ENCODE data around the gene ATF7.

ATF7 gene

DNA sequence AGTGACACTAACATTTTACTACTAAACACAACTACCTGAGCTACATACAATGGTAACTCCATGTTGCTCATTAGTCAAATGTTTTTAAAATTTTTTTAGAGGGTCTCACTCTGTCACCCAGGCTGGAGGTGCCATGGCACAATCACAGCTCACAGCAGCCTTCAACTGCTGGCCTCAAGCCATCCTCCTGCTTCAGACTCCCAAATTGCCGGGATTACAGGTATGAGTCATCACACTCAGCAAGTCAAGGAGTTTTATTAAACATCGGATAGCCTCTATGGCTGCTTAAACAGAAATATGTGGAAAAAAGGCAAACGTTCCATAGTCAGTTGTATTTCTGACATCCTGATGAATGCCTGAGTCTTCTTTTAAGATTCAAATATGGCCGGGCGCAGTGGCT lies 107.8 kb downstream of the ATF7 start:
- DNase-seq, result no peak

DNA sequence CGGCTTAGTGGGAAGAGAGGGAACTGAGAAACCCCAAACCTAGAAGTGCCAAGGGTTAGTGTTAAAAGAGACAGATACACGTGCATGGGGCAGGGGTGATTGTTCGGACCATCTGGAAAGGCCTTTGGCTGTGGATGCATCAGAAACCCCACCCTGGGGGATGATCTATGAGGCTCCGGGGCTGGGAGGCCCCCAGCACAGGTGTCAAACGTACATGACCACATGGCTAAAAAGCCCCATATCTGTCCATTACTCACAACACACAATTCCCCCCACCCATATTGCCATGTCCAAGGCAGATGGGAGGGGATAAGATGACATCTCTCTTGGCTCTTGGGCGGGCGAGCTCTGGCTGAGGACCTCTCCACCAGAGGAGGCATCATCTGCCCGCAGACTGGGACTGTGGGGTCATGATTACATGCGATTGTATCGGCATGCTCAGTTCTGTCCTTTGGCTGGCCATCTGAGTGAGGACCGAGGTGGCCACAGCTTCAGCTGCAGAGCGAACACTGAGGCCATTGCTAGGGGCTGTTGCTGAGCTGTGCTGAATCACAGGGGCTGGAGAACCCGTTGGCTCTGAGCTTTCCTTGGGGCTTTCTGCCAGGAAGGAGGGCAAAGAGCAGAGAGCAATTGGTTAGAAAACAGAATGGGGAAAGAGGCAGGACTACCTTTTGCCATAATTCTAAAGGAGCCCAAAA lies 109.3 kb downstream of the ATF7 start:
- DNase-seq, result no peak

DNA sequence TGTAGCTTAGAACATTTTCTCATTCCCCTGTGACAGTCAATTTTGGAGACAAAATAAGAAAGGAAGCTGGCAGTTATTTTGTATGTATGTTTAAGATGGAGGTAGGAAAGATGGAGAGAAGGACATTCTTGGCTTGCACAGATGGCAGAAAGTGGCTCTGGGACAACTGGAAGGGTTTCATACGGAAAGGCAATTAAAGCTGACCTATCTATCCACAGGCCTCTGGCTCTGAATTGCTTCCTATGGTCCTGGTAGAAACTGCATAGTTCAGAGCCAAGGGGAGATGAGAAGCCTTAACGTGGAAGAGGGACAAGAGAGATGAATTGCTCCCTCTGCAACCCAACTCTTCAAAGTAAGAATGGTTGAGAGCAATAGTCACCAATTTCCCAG lies 110.9 kb downstream of the ATF7 start:
- DNase-seq, result no peak

DNA sequence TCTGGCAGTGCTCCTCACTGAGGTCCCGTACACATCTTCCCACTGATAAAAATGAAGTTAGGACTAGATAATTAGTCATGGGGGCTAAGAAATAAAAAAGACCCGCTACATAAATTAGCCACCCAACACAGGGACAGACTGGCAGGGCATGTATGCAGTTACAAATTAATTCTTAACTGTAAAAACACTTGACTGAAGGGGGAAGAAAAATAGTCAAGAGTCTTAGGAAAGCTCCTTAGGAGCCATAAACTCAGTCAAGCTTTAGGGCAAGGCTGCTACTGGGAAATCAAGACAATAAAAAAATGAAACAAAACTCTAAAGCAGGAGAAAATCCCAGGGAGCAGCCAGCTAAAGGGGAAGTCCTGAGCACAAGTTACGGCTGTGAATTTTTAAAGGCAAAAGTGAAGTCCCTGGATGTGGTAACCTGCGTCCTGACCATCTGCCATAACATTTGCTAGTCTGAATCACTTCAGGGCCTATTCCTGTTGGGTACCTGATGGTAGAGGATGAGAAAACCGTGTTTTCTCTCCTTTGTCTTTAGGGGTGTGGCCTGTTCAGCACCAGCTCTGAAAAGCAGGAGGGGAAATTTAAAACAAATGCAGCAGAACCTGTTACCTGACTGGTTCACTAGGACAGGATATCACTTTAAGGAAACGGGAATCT lies 111.4 kb downstream of the ATF7 start:
- DNase-seq, result peak in 1 of 3 donors; percentile 8

DNA sequence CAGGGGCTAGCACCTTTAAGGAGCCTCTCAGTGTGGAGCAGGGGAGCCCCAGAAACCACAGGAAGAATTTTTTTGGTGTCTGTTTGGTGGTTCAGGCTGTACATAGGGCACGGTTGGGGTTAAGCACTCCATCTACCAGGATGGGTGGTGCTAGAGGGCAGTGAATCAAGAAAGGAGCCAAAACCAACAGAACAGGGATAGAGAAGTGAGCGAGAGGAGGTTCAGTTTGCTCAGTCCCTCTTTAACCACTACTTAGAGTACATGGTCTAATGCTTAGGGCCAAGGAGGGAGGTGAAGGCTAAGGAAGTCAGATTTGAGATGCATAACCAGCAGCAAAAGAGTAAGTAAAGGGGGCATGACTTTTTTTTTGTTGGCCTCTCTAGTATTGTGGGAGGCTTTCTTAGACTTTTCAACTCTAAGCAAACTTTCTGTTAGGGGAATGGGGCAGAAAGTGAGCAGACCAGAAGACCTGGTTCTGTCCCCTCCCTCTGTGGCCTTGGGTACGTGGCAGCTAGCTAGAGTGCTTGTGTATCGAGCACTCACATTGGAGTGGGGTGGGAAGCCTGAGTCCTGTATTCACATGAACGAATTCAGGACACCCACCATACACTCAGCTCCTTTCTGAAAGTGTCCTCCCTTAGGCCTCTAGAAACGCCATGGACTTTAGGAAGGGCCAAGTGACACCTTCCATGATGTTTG lies 112.3 kb downstream of the ATF7 start:
- no peak for DNase-seq

DNA sequence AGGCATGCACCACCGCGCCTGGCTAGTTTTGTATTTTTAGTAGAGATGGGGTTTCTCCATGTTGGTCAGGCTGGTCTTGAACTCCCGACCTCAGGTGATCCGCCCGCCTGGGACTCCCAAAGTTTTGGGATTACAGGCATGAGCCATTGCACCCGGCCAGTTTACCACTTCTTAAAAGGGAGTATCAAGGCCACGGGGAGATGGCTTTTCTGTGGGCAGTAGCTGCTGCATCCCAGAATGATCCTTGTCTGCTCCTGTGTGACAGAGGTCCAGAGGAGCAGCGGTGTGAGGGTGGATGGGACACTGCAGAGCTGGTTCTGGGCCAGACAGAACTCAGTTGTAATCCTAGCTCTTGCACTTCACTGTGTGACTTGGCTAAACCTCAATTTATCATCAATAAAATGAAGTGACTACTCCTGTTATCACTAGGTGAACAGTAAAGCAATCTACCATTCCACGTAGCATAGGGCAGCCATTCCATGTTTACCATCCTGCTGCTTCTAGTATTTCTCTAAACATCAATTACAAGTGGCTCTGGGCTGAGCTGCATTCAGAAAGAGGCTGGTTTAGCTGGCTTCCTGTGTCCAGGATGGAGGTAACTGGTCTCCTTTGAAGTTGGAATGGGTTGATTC lies 115.9 kb downstream of the ATF7 start:
- DNase-seq, result no peak

DNA sequence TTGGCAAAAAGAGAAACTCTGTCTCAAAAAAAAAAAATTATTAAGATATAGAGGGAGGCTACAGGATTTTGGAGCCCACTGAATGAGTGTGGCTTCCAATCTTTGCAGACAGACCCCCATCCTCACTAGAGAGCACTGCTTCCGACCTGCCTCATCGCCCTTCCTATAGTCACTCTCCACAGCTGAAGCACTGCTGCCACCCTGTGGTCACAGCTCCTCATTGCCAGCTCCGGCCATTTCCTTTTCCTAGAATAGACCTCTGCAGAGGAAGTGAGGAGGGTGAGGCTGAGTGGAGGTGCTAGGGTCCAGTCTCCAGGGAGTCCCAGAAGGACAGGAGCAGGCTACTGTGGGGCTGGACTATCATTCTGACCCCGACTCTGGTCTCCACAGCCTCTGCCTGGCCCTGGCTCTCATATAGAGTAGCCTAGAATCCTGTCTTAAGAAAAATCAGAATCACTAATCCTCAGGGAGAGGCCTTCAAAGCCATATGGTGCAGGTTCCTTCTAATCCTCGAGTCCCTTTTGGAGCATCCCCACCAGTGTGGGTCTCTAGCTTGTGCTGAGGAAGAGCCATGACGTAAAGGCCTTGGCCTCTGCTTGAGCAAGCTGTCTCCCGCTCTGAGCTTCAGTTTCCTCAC lies 117.5 kb downstream of the ATF7 start:
- peak; percentile 88 to 89 (median 88) for DNase-seq

DNA sequence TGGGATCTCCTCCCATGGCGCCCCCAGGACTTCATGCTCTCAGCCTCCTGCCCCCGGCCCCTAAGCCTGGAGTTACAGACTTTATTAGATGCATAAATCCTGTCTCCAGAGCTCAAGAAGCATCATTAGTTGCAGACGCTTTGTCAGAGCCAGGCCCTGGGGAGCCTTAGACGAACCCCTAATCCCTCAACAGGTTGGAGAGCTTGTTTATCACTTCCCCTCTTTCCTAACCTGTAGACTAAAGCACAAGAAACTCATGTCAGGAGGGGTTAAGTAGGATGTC lies 118.6 kb downstream of the ATF7 start:
- no peak for DNase-seq

DNA sequence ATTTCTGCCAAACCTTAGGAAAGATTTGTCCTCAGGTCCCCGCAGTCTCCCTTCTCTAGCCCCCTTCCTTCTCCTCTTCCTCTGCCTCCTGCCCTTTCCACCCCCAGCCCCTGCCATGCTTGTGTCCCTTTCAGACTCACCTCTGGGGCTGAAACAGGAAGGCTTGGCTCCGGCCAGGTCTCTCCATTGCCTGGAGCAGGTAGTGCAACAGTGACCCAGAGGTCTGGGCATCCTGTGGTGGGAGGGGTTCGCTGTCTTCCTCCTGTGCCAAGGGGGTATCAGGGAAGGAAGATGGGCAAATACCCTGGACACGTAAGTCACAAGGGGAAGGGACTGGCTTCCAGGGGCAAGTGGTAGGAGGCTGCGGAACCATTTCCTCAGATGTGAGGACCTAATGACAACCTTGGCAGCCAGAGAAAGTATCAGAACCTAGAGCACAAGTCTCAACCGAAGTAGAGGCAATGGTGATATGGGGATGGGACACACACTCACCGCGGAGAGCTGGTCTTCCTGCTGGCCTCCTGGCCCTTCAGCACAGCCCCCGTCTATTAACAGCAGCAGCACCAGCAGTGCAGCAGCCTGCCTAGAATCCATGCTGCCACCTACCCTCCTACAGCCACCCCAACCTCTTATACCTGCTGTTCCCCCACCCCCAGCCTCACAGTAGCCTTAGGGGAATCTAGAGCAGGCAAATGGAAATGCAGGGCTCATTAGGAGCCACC lies 119.1 kb downstream of the ATF7 start, which contains the start of gene NPFF:
Gene NPFF, minus strand, starts transcription at position 604 of the 722 bp plus-strand sequence. Its CDS starts 10 bp downstream, at position 594.
- DNase-seq, result no peak

DNA sequence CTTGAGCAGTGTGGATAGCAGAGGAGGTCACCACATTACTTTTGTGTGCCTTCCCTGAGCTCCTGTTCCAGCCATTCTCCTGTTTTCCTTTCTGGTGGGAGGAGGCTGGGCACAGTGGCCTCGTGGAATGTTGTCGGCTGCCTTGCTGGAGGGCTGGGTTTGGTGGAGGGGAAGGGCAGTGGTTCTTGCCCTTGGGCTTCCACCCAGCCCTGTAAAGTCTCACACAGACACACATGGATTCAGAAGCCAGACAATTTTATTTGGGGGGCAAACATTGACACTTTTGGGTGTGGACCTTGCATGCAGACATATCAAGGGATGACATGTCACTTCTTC lies 119.8 kb downstream of the ATF7 start:
- no peak for DNase-seq

DNA sequence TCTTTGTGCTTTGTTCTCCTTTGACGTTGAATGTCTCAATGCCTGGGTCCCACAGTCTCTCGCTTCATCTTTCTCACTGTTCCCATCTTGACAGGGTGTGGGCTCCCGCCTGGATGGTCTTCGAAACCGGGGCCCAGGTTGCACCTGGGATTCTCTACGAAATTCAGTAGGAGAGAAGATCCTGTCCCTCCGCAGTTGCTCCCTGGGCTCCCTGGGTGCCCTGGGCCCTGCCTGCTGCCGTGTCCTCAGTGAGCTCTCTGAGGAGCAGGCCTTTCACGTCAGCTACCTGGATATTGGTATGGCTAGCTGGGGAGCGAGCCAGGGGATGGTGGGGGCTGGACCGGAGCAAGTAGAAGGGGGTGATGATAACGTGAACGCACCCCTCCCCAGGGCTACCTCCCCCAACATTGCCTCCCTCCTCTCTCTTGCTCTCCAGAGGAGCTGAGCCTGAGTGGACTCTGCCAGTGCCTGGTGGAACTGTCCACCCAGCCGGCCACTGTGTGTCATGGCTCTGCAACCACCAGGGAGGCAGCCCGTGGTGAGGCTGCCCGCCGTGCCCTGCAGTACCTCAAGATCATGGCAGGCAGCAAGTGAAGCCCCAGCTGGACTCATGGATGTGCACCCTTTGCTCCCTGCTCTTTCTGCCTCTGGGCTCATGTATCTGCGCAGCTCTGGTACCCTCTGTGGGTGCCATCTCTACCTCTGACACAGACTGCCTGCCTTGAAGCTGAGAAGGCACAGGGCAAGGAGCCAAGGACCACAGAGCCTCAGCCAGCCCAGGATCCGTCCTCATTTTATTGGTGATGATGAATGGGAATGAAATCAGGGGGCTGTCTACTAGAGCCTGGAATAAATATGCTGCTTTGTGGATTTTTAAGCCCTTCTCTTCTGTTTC lies 120.4 kb downstream of the ATF7 start:
- no peak for DNase-seq

DNA sequence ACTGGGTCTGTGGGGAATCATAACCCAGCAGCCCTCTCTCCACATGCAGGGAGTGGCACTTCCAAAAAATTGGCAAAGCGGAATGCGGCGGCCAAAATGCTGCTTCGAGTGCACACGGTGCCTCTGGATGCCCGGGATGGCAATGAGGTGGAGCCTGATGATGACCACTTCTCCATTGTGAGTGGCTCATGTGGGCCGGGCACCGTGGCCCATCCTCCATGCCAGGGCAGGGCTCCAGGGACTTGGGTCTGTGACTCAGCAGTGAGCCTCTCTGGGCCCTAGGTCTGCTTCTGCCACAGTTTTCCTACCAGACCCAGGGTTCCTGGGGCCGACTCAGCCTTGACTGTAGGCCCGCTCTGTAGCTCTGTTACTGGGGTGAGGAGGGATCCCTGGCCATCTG lies 121.1 kb downstream of the ATF7 start:
- DNase-seq, result peak; percentile 44 to 66 (median 54)

DNA sequence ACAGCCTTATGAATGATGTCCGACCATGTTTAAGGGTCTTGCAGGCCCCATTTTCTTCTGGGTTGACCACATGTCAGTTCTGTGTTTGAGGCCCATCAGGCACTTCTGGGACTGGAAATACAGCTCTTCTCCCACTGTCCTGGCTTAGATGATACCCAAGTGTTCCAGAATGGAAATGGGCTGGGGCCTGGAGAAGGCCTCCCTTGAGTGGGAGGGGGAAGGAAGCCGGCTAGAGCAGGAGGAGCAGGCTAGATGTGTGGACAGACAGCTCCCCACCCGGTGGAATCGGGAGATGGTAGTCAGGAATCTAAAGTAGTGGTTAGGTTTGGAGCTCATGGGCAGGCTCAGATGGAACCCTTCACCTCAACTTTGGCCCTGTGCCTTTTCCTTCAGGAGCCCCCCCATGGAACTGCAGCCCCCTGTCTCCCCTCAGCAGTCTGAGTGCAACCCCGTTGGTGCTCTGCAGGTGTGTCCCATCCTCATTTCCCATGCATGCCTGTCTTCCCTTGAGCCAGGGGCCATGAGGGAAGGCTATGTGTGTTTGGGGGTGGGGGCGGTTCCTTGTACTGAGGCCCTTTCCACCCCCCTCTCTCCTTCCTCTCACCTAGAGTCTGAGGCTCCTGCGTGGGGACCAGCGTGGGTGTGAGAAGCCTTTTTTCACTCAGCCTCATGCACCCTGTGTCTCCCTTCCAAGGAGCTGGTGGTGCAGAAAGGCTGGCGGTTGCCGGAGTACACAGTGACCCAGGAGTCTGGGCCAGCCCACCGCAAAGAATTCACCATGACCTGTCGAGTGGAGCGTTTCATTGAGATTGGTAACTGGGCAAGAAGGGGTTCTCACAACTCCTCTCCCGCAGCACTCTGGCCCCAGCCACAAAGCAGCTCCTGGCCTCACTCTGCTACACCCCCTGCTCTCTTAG lies 121.9 kb downstream of the ATF7 start:
- DNase-seq, result no peak

DNA sequence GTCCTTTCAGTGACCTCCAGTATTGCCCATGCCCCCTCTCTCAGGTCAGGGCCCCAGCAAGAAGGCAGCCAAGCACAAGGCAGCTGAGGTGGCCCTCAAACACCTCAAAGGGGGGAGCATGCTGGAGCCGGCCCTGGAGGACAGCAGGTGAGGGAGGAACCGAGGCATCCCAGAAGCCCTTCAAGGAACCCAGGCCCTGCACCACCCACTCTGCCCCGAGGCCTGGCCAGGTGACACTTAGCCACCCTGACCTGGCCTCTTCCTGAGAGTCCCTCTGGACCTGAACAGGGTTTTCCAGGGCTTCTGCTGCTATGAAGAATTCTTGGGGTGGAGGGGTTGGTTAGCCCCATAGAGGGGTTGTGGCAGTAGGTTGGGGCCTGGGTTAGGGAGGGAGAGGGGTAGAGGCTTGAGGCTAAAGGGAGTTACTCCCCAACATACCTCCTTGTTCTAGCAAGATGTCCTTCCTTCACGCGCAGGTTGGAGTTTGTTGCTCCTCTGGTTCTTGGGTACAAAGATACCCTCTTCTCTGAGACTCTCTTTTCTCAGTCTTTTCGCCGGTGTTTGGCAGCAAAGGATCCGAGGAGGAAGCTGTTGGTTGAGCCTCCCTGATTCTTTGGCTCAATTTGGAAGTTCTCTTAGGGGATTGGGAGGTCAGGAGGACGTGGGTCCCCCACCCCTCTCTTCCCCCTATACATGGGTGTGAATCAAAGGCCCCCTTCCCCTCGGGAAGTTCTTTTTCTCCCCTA lies 123.0 kb downstream of the ATF7 start:
- DNase-seq, result no peak

DNA sequence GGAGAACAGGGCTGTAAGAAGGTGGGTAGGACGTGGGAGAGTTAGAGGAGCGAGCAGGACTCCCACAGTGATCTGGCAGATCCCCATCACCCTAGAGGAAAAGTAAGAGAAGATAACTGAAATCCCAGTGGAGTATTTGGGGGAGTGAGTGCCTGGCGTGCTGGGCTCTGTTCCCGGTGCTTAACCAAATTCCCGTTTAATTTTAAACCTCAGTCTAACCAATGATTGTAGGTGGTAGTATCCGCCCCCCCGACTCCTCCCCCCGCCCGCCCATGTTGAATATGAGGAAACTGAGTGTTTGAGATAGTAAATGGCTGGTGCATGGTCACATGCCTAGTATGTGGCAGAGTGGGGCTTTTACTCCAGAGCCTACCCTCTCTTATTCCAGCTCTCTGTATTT lies 123.9 kb downstream of the ATF7 start:
- peak in 1 of 3 donors; percentile 23 for DNase-seq

DNA sequence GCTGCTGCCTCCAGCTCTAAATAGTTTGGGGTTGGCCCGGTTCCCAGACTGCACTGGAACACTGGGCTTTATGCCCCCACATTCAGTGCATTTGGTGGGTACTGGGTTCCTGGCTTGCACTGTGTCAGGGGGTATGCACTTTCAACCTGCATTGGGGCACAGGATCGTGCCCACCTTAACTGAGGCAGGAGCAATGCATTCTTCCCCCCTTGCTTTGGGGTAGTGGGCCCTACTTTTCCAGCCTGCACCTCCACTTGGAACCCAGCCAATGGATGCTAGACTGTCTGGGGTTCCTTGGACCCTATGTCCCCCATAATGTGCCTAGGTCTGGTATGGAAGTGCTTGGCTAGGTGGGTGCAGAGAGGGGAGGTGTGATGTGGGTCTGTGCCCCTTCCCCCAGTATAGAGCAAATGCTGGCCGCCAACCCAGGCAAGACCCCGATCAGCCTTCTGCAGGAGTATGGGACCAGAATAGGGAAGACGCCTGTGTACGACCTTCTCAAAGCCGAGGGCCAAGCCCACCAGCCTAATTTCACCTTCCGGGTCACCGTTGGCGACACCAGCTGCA lies 124.5 kb downstream of the ATF7 start:
- DNase-seq, result no peak

DNA sequence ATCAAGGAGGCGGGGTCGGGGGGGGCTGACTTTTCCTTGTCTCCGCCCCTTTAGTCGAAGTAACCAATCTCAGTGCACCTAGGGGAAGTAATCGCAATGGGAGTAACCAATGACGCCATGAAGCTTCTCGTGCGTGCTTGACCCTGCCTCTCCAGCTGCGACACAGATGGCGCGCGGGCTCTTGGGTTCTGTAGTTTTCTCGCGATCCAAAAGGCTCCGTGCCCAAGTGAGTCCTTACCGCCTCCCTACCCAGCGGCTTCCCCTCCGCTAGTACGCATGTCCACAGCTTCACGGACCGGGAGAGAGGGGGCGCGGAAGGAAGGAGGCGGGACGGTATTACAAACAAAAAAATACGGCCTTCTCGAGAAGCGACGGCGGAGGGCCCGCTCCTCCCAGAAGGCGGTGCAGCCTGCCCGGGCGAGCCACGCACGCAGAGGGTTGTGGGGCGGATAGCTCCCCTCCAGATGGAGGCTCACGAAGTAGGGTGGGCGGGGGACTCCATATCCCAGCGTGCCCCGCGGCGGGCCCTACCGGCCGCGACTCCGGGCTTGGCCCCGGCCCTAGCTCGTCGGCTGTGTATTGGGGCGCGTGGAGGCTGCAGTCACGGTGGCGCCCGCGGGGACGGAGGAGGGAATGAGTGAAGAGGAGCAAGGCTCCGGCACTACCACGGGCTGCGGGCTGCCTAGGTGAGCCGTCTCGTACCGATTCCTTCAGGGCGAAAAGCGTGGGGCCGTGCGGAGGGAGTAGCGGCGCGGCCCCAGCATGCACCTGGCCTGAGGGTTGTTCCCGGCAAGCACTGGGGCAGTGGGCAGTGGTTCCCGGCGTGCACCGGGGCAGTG lies 125.2 kb downstream of the ATF7 start, which contains the start of gene TARBP2:
Gene TARBP2, plus strand, starts transcription at position 508 of the 839 bp plus-strand sequence. Its CDS starts 126 bp downstream, at position 634.
- DNase-seq, result peak; percentile 98 to 100 (median 99)

DNA sequence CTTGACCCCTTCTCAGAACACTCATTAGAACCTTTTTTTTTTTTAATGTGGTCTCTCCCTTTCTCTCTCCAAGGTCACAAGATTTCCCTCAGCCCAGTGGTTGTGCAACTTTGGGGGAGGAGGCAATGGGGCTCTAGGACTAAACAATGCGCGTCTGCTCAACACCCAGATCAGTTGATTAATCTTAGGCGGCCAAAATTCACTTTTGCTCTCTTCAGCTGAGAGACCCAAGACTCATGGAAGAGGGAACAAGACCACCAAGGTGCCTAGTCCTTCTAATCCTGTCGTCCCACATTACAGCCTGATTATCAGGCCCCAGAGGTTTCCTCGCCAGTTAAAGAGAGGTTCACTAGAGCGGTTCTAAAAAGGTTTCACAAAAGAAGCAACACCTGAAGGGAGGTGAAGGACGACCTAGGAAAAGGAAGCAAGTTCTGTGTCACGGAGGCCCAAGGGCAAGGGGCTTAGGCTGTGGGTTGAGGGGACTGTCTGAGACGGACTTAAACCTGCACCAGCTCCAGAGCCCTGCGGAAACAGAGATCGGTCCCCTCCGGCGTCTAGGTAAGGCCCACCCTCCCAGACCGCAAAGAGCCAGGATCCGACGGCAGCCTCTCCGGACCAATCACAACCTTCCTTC lies 125.9 kb downstream of the ATF7 start:
- peak; percentile 77 to 81 (median 80) for DNase-seq
